Endothelial cell of umbilical vein (primary cell): ENCODE data around the gene NKD1. TPM values are rescaled to one million over a fixed set of nuclear protein-coding genes. Genes with fewer than 3 reads are reported as not detected.

Source experiments
- BruUV-seq: library from RNA; stranded (reverse); fragments of 400-500 nt; replicated peaks from 2 replicates; lab custom pipeline; 2021; lab: Mats Ljungman, UMichigan
- CTCF ChIA-PET: fragments of 300-600, 350-600 bp; sonication (Branson Sonifier 250); formaldehyde crosslinking; loops from one replicate; lab custom pipeline; 2021; ENCODE audit warnings: antibody characterized with exemption, inconsistent platforms; lab: Charles Lee
- POLR2A ChIA-PET: fragments of 300-600, 350-600 bp; sonication (Branson Sonifier 250); formaldehyde crosslinking; loops from one replicate; lab custom pipeline; 2021; ENCODE audit warnings: antibody characterized with exemption, inconsistent platforms; lab: Charles Lee
- DNase-seq: peaks from one replicate; pipeline ENCODE4 v3.0.0-alpha.2; 2011; ENCODE audit warnings: low read depth, low spot score
- FAIRE-seq: peaks from 2 replicates; lab custom pipeline; 2011; peaks lifted over from hg19 to GRCh38; lab: Jason Lieb, UNC
- H2AFZ ChIP-seq: 2 replicates; pipeline ENCODE4 v1.6.0; 2012; ENCODE audit warnings: low read depth, low read length, control low read depth, inconsistent platforms
- H3K27ac ChIP-seq: 2 replicates; pipeline ENCODE4 v1.5.1; 2011; ENCODE audit warnings: low read depth, mild to moderate bottlenecking, control low read depth, low read length, moderate library complexity; ENCODE audit not compliant: insufficient read depth
- H3K27me3 ChIP-seq, 2 experiments: 2 replicates each; pipeline versions ENCODE4 v1.6.0 to v1.6.1; 2011; ENCODE audit warnings: low read length in 2 of 2, mixed read lengths in 1 of 2; ENCODE audit not compliant: control insufficient read depth in 2 of 2, insufficient read depth in 2 of 2
- H3K36me3 ChIP-seq, 2 experiments: 2 replicates in 1 of 2; 3 replicates in 1 of 2; pipeline ENCODE4 v1.5.1; 2011; ENCODE audit warnings: low read length in 2 of 2, mild to moderate bottlenecking in 1 of 2, moderate library complexity in 1 of 2; ENCODE audit not compliant: control insufficient read depth in 2 of 2, insufficient read depth in 2 of 2; ENCODE audit errors: extremely low read depth in 1 of 2
- H3K4me1 ChIP-seq: 3 replicates; pipeline ENCODE4 v1.5.1; 2011; ENCODE audit warnings: mild to moderate bottlenecking, low read length; ENCODE audit not compliant: control insufficient read depth, insufficient read depth; ENCODE audit errors: extremely low read depth
- H3K4me2 ChIP-seq: 2 replicates; pipeline ENCODE4 v1.6.1; 2011; ENCODE audit warnings: low read length, control low read depth, mixed read lengths; ENCODE audit not compliant: insufficient read depth
- H3K4me3 ChIP-seq, 3 experiments: fragments of 200-600 bp in 1 of 3; sonication (generic), shearing (Covaris generic) in 1 of 3; replicated peaks in 1 of 3; 2 replicates each; pipeline ENCODE4 v1.5.1; 2011 to 2016; ENCODE audit warnings: control low read depth in 3 of 3, low read length in 3 of 3, mild to moderate bottlenecking in 2 of 3, inconsistent platforms in 1 of 3, low read depth in 1 of 3, moderate library complexity in 1 of 3; ENCODE audit not compliant: insufficient read depth in 1 of 3
- H3K79me2 ChIP-seq: 2 replicates; pipeline ENCODE4 v1.6.0; 2012; ENCODE audit warnings: low read length, inconsistent platforms; ENCODE audit not compliant: control insufficient read depth, insufficient read depth
- H3K9ac ChIP-seq: replicated peaks from 2 replicates; pipeline ENCODE3; 2011; ENCODE audit warnings: low read length, control low read depth; ENCODE audit not compliant: insufficient read depth; ENCODE audit errors: extremely low read depth
- H3K9me1 ChIP-seq: replicated peaks from 3 replicates; pipeline ENCODE4 v1.6.0; 2011; ENCODE audit warnings: mild to moderate bottlenecking, low read length; ENCODE audit not compliant: control insufficient read depth, insufficient read depth; ENCODE audit errors: extremely low read depth
- H3K9me3 ChIP-seq: replicated peaks from 2 replicates; pipeline ENCODE4 v1.5.1; 2012; ENCODE audit warnings: low read length, inconsistent platforms; ENCODE audit not compliant: control insufficient read depth, insufficient read depth
- H4K20me1 ChIP-seq: replicated peaks from 2 replicates; pipeline ENCODE3; 2011; ENCODE audit warnings: mild to moderate bottlenecking, low read length; ENCODE audit not compliant: control insufficient read depth, insufficient read depth; ENCODE audit errors: extremely low read depth
- POLR2A ChIP-seq: IDR thresholded peaks from 2 replicates; pipeline ENCODE4 v1.6.1; 2012; ENCODE audit warnings: low read depth, mild to moderate bottlenecking, control low read depth, low read length
- POLR2AphosphoS5 ChIP-seq: IDR thresholded peaks from 2 replicates; pipeline ENCODE4 v1.6.1; 2012; ENCODE audit warnings: low read depth, mild to moderate bottlenecking, control low read depth, low read length, moderate library complexity; ENCODE audit not compliant: insufficient read depth
- dilution Hi-C: fragments of 300-500 bp; cut with MboI; formaldehyde crosslinking; loops from one replicate; pipeline ENCODE4 v1.15.0; 2019; ENCODE audit warnings: low sequenced_read_pairs; ENCODE audit not compliant: extremely low pct_ligation_motif_present
- intact Hi-C: fragments of 100-400 bp; cut with micrococcal nuclease; formaldehyde crosslinking; loops from one replicate; pipeline ENCODE4 v1.10.0; 2022
- polyA plus RNA-seq, 4 experiments: library from polyadenylated mRNA; depleted of rRNA in 3 of 4; stranded (reverse) in 3 of 4; unstranded in 1 of 4; fragments of >200 nt; gene quantifications; 2 replicates each; pipeline versions ENCODE4 v1.2.1 to v1.2.3, GENCODE V29; 2011 to 2012; ENCODE audit warnings: missing spikeins in 1 of 4
- total RNA-seq: library from RNA; stranded (reverse); gene quantifications from 2 replicates; pipeline ENCODE4 v1.2.3, GENCODE V29; 2021

NKD1 gene
- total and polyA plus RNA-seq, 2 donors (not counting 3 experiments of a cell fraction or from before 2014, with no cell fraction given), result not detected

- H2AFZ ChIP-seq, result no peak overlapping the region
- no peak overlapping the region for H3K4me3 ChIP-seq
- dilution Hi-C loops (no loop called here), intact Hi-C loops (no loop called here)
- no peaks in the 10 kb centered on the region for H4K20me1 ChIP-seq
- H3K4me1 ChIP-seq, result no peaks in the 10 kb centered on the region
- ChIA-PET CTCF (no interaction called here), POLR2A (no interaction called here)
- DNase-seq (no peak), FAIRE-seq (no peak)
- TF ChIP-seq POLR2AphosphoS5 (no peak), POLR2A (no peak)
- no TSS peak for BruUV-seq
- H3K27ac ChIP-seq, result no peak overlapping the region
- H3K9me3 ChIP-seq, result no peaks in the 10 kb centered on the region
- no peaks in the 10 kb centered on the region for H3K36me3 ChIP-seq
- H3K79me2 ChIP-seq, result no peaks in the 10 kb centered on the region
- H3K27me3 ChIP-seq, result no peaks in the 10 kb centered on the region
- no peak overlapping the region for H3K4me2 ChIP-seq
- no peaks in the 10 kb centered on the region for H3K9me1 ChIP-seq
- H3K9ac ChIP-seq, result no peak overlapping the region
These were observed 90.8 kb downstream of the NKD1 start for GRCh38 chr16:50638816-50639670.

- no peaks in the 10 kb centered on the region for H3K4me1 ChIP-seq
- DNase-seq (no peak), FAIRE-seq (no peak)
- no peaks in the 10 kb centered on the region for H3K27me3 ChIP-seq
- H3K79me2 ChIP-seq, result no peaks in the 10 kb centered on the region
- no peak for TF ChIP-seq POLR2A
- H3K9me1 ChIP-seq, result no peaks in the 10 kb centered on the region
- H3K36me3 ChIP-seq, result no peaks in the 10 kb centered on the region
- H4K20me1 ChIP-seq, result no peaks in the 10 kb centered on the region
- CTCF ChIA-PET, result no interaction called here
- no peaks in the 10 kb centered on the region for H3K9me3 ChIP-seq
- H3K4me2 ChIP-seq, result no peak overlapping the region
- intact Hi-C loops (no loop called here), dilution Hi-C loops (no loop called here)
- no peak overlapping the region for H3K4me3 ChIP-seq
- no peak overlapping the region for H2AFZ ChIP-seq
- no TSS peak for BruUV-seq
- POLR2A ChIA-PET, result no interaction called here
- H3K27ac ChIP-seq, result no peak overlapping the region
- H3K9ac ChIP-seq, result no peak overlapping the region
These were observed 92.2 kb downstream of the NKD1 start for GRCh38 chr16:50640391-50640790.
